GM06990 (cell line): ENCODE data around the gene ROBO1.

Experiments
- DNase-seq: peaks from one replicate; pipeline ENCODE4 v3.0.0-alpha.2; 2011; ENCODE audit not compliant: insufficient read length; ENCODE audit errors: extremely low read depth
- H3K27me3 ChIP-seq: replicated peaks from 2 replicates; pipeline ENCODE4 v1.6.0; 2011; ENCODE audit warnings: low read length; ENCODE audit not compliant: control insufficient read depth, insufficient read depth
- H3K36me3 ChIP-seq: 2 replicates; pipeline ENCODE4 v1.5.1; 2011; ENCODE audit warnings: low read length; ENCODE audit not compliant: control insufficient read depth, insufficient read depth
- H3K4me3 ChIP-seq: replicated peaks from 2 replicates; pipeline ENCODE4 v1.5.1; 2011; ENCODE audit warnings: low read depth, mild to moderate bottlenecking, control low read depth, low read length
- TF ChIP-seq, protein P1 (sequence below): IDR thresholded peaks from 2 replicates; pipeline ENCODE4 v1.5.1; 2011; ENCODE audit warnings: low read length, control low read depth, mild to moderate bottlenecking, inconsistent platforms; ENCODE audit not compliant: insufficient read depth, poor library complexity, severe bottlenecking

ROBO1 gene

GRCh38 chr3:78823859-78824258 lies 943.9 kb downstream of the ROBO1 start:
- TF ChIP-seq, protein P1, sequence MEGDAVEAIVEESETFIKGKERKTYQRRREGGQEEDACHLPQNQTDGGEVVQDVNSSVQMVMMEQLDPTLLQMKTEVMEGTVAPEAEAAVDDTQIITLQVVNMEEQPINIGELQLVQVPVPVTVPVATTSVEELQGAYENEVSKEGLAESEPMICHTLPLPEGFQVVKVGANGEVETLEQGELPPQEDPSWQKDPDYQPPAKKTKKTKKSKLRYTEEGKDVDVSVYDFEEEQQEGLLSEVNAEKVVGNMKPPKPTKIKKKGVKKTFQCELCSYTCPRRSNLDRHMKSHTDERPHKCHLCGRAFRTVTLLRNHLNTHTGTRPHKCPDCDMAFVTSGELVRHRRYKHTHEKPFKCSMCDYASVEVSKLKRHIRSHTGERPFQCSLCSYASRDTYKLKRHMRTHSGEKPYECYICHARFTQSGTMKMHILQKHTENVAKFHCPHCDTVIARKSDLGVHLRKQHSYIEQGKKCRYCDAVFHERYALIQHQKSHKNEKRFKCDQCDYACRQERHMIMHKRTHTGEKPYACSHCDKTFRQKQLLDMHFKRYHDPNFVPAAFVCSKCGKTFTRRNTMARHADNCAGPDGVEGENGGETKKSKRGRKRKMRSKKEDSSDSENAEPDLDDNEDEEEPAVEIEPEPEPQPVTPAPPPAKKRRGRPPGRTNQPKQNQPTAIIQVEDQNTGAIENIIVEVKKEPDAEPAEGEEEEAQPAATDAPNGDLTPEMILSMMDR: no peak
- DNase-seq: no peak
- Histone ChIP-seq H3K4me3 (no peak overlapping the region), H3K36me3 (no peaks in the 10 kb centered on the region), H3K27me3 (no peaks in the 10 kb centered on the region)

DNA sequence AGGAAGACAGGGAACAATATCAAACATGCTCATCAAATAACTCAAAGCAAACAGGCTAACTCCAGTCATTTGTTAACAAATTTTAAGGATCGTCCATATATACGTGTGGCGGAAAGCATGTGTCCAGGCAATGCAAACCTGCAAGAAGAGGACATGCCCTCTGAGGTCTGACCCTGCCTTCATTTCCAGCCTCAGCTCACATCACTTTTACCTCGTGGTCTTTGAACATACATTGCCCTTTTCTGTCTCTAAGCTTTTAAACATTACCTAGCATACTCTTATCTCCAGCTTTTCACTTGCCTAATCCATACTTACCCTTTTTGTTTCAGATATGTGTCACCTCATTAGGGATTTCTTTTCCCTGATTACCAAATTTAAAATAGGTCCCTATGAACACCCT lies 944.4 kb downstream of the ROBO1 start:
- TF ChIP-seq, protein P1: no peak
- Histone ChIP-seq H3K4me3 (no peak overlapping the region), H3K36me3 (no peaks in the 10 kb centered on the region), H3K27me3 (no peaks in the 10 kb centered on the region)
- no peak for DNase-seq

GRCh38 chr3:78822726-78823125 lies 945.1 kb downstream of the ROBO1 start:
- H3K36me3 ChIP-seq: no peaks in the 10 kb centered on the region
- H3K4me3 ChIP-seq: no peak overlapping the region
- no peaks in the 10 kb centered on the region for H3K27me3 ChIP-seq
- TF ChIP-seq, protein P1: no peak
- no peak for DNase-seq

- TF ChIP-seq, protein P1: no peak
- Histone ChIP-seq H3K4me3 (no peak overlapping the region), H3K36me3 (no peaks in the 10 kb centered on the region), H3K27me3 (no peaks in the 10 kb centered on the region)
- DNase-seq: no peak
Observed at GRCh38 chr3:78820542-78820941, 947.3 kb downstream of the ROBO1 start.

DNA sequence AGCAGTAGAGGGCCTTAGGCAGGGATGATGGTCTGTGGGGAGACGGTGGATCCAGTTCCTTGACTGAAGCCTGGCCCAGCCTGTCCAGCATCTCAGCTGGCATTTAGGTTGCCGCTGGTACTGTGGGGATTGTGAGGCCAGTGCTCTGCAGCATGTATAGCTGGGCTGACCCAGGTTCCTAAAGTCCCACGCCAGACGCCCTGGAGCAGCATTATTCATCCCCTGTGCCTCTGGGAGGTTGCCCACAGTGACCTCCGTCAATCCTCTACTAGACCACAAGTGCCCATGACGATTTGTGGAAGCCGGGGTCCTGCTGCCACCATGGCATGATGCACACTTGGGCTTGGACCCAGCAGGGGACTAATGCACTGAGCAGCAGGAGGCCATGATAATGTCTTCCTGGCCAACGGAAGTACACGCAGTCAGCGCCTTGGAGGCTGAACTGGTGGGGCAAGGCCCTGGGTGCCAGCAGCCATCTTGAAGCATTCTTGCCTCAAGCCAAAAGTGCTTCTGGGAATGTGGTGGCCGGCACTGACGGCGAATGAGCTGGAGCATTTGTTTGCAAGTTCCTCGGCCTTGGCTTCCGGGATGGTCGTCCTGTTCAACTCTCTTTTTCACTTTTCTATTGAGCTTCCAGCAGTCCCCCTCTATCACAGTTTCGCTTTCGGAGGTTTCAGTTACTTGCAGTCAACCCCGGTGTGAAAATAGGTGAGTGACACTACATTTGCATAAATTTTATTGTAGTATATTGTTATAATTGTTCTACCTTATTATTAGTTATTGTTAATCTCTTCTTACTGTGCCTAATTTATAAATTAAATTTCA lies 949.4 kb downstream of the ROBO1 start:
- no peak for DNase-seq
- TF ChIP-seq, protein P1: no peak
- Histone ChIP-seq H3K36me3 (no peaks in the 10 kb centered on the region), H3K4me3 (no peak overlapping the region), H3K27me3 (no peaks in the 10 kb centered on the region)
